H1 (cell line): ENCODE measurements around the gene RPS19. TPM values are rescaled to one million over a fixed set of nuclear protein-coding genes. Genes with fewer than 3 reads are reported as not detected.

ENCODE experiments used
- CTCF ChIP-seq, 3 experiments: IDR thresholded peaks; 1 replicate in 2 of 3; 2 replicates in 1 of 3; pipeline versions ENCODE4 v1.5.1 to v1.6.1; 2011; ENCODE audit warnings: low read length in 3 of 3, mild to moderate bottlenecking in 3 of 3, inconsistent platforms in 2 of 3, low read depth in 1 of 3, moderate library complexity in 1 of 3; ENCODE audit not compliant: insufficient read depth in 1 of 3; ENCODE audit errors: control extremely low read depth in 1 of 3
- SP2 ChIP-seq: IDR thresholded peaks from 2 replicates; pipeline ENCODE4 v1.6.1; 2012; ENCODE audit warnings: mild to moderate bottlenecking, low read length, inconsistent platforms
- polyA plus RNA-seq, 7 experiments: library from polyadenylated mRNA; depleted of rRNA in 3 of 7; stranded (reverse) in 5 of 7; unstranded in 2 of 7; fragments of >200 nt in 5 of 7; fragments of 200-250 nt in 2 of 7; gene quantifications; 1 replicate in 5 of 7; 2 replicates in 1 of 7; 4 replicates in 1 of 7; pipeline versions ENCODE4 v1.2.1 to v1.2.3, GENCODE V29; 2011 to 2013; ENCODE audit warnings: missing spikeins in 2 of 7, mixed read lengths in 2 of 7
- total RNA-seq: library from RNA; stranded (reverse); fragmentation: NEBNext Ultra II Directional; extraction: Animal tissue kit (Norgen Biotek cat#: 25700); gene quantifications from 2 replicates; pipeline ENCODE4 v1.2.1, GENCODE V29; 2021

Gene RPS19
- total and polyA plus RNA-seq, 2 of the 8 experiments (the other 6 are each of a cell fraction or from before 2014, with no cell fraction given) = 2,817 to 5,751 TPM

GRCh38 chr19:41920882-41921576, 61.0 kb downstream of the RPS19 start (continued):
- TF ChIP-seq CTCF (IDR thresholded peaks at IDR 0.05; ENCODE audit: control extremely low read depth in 1 of 3, insufficient read depth in 1 of 3, low read depth in 1 of 3, low read length in 3 of 3) = peak in 1 of 3 experiments; percentile 36; a peak in 1 of 4 replicates
- TF ChIP-seq SP2 = no peak
